Lung (tissue), 12 donors: ENCODE results near the gene EFCC1. TPM values are rescaled to one million over a fixed set of nuclear protein-coding genes. Genes with fewer than 3 reads are reported as not detected.

Source experiments
- ATAC-seq: fragments of 200-7000 bp; cut with Tn5 transposase; one replicate; pipeline ENCODE4 v1.9.1; 2020; ENCODE audit warnings: moderate number of reproducible peaks; ENCODE audit not compliant: insufficient read depth, low FRiP score
- DNase-seq, 3 donors: peaks; one replicate each; pipeline ENCODE4 v3.0.0-alpha.2; 2013 to 2017
- H3K27ac ChIP-seq, 2 donors: one replicate each; pipeline ENCODE4 v1.5.1; 2013; ENCODE audit warnings: mild to moderate bottlenecking in 2 of 2, moderate library complexity in 2 of 2, control low read depth in 1 of 2, inconsistent platforms in 1 of 2, low read depth in 1 of 2, low read length in 1 of 2
- H3K27me3 ChIP-seq, 3 donors: one replicate each; pipeline ENCODE4 v1.5.1; 2013; ENCODE audit warnings: low read length in 2 of 3; ENCODE audit not compliant: control insufficient read depth in 3 of 3, insufficient read depth in 3 of 3
- H3K36me3 ChIP-seq, 4 donors: one replicate each; pipeline ENCODE4 v1.5.1; 2013; ENCODE audit warnings: low read length in 4 of 4, mild to moderate bottlenecking in 1 of 4, moderate library complexity in 1 of 4; ENCODE audit not compliant: control insufficient read depth in 4 of 4, insufficient read depth in 4 of 4
- H3K4me1 ChIP-seq, 5 donors: one replicate each; pipeline ENCODE4 v1.5.1; 2013; ENCODE audit warnings: low read length in 5 of 5, mild to moderate bottlenecking in 2 of 5, moderate library complexity in 1 of 5; ENCODE audit not compliant: control insufficient read depth in 5 of 5, insufficient read depth in 5 of 5
- H3K4me3 ChIP-seq: one replicate; pipeline ENCODE4 v1.5.1; 2013; ENCODE audit warnings: mild to moderate bottlenecking, control low read depth, moderate library complexity
- H3K9ac ChIP-seq, 2 donors: one replicate each; pipeline ENCODE4 v1.5.1; 2013; ENCODE audit warnings: low read length in 2 of 2, control low read depth in 1 of 2; ENCODE audit not compliant: insufficient read depth in 1 of 2
- H3K9me3 ChIP-seq, 4 donors: one replicate each; pipeline ENCODE4 v1.5.1; 2013; ENCODE audit warnings: low read length in 3 of 4, mild to moderate bottlenecking in 1 of 4, moderate library complexity in 1 of 4; ENCODE audit not compliant: control insufficient read depth in 4 of 4, insufficient read depth in 3 of 4
- WGBS, 2 donors: extraction: QIAGEN DNeasy Blood & Tissue Kit; methylation state at CpG; one replicate each; pipeline ENCODE4 v1.1.7; 2013; 5-methylcytosine and 5-hydroxymethylcytosine counted together
- polyA plus RNA-seq, 2 donors: library from polyadenylated mRNA; stranded (reverse); fragments of 200-250 nt; gene quantifications; one replicate each; pipeline ENCODE4 v1.2.1, GENCODE V29; 2013
- total RNA-seq, 2 donors: library from RNA; depleted of rRNA in 1 of 2; stranded (reverse); fragments of >200 nt in 1 of 2; gene quantifications; one replicate each; pipeline ENCODE4 v1.2.1, GENCODE V29; 2014 to 2021
- TF ChIP-seq, protein P1 (sequence below): IDR thresholded peaks from 2 replicates; pipeline ENCODE4 v1.5.1; 2012; ENCODE audit warnings: mild to moderate bottlenecking; ENCODE audit errors: control extremely low read depth, extremely low read depth
- donor health status: control.
- donor health status: control.
- donor health status: Bipolar disorder and iron deficiency.
- donor health status: healthy.
- donor health status: DM: yes; HTN: yes; CAD: no.

EFCC1 gene
- total and polyA plus RNA-seq, 4 donors = 3.2 to 10.0 (median 6.3) TPM

DNA sequence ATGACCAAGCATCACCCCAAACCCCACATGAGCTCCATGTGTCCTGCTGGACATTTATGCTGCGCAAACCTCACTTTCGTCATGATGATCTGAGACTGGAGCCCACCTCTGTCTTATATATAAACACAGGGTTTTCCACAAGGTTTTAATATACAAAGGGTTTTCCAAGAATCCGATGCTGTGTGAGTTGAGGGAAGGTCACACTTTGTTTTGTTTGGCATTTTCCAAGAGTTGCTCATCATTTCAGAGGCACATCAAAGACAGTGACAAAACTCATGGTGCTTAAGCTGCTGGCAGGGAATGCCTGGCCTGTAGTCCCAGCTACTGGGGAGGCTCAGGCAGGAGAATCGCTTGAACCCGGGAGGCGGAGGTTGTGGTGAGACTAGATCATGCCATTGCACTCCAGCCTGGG, 20.0 kb downstream of the EFCC1 start:
- WGBS, 2 donors = 71 to 82% methylated on average over 6 of the region's 6 CpGs
- Histone ChIP-seq H3K36me3 (no peaks in the 10 kb centered on the region), H3K4me3 (no peak overlapping the region), H3K9ac (no peak overlapping the region), H3K27ac (peak overlapping the region in 1 of 2 donors; percentile 64), H3K4me1 (peaks cover 5 to 85% (median 31%) of the 10 kb centered on the region in 5 donors), H3K27me3 (no peaks in the 10 kb centered on the region), H3K9me3 (no peaks in the 10 kb centered on the region)
- TF ChIP-seq, protein P1, sequence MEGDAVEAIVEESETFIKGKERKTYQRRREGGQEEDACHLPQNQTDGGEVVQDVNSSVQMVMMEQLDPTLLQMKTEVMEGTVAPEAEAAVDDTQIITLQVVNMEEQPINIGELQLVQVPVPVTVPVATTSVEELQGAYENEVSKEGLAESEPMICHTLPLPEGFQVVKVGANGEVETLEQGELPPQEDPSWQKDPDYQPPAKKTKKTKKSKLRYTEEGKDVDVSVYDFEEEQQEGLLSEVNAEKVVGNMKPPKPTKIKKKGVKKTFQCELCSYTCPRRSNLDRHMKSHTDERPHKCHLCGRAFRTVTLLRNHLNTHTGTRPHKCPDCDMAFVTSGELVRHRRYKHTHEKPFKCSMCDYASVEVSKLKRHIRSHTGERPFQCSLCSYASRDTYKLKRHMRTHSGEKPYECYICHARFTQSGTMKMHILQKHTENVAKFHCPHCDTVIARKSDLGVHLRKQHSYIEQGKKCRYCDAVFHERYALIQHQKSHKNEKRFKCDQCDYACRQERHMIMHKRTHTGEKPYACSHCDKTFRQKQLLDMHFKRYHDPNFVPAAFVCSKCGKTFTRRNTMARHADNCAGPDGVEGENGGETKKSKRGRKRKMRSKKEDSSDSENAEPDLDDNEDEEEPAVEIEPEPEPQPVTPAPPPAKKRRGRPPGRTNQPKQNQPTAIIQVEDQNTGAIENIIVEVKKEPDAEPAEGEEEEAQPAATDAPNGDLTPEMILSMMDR = no peak
- peak; percentile 49 to 83 (median 79) for DNase-seq
- ATAC-seq = no peak

GRCh38 chr3:129022114-129023007, 21.3 kb downstream of the EFCC1 start:
- H3K36me3 ChIP-seq = no peaks in the 10 kb centered on the region
- H3K9me3 ChIP-seq = no peaks in the 10 kb centered on the region
- peak; percentile 7 for ATAC-seq
- peaks cover 8 to 90% (median 24%) of the 10 kb centered on the region in 5 donors for H3K4me1 ChIP-seq
- peak; percentile 97 to 99 (median 99) for DNase-seq
- peak overlapping the region; percentile 3 to 84 for H3K27ac ChIP-seq
- TF ChIP-seq, protein P1 = no peak
- WGBS, 2 donors = 54 to 64% methylated on average over 15 of the region's 15 CpGs
- H3K9ac ChIP-seq = no peak overlapping the region
- H3K27me3 ChIP-seq = no peaks in the 10 kb centered on the region
- H3K4me3 ChIP-seq = no peak overlapping the region

DNA sequence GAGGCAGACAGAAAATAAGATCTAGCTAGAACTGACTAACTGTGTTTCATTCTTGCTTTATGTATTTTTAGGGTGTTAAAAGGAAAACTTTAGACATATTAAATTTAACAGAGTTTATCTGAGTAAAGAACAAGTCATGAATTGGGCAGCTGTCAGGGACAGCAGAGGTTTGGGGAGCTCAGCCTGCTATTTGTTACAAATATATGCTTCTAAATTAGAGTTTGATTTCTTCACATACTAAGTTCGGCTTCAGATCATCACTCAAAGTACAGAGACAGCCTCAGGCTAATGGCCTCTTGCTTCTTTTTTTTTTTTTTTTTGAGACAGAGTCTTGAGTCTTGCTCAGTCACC, 21.9 kb downstream of the EFCC1 start:
- Histone ChIP-seq H3K36me3 (no peaks in the 10 kb centered on the region), H3K27me3 (no peaks in the 10 kb centered on the region), H3K9ac (no peak overlapping the region), H3K4me1 (peaks cover 8 to 85% (median 23%) of the 10 kb centered on the region in 5 donors), H3K4me3 (no peak overlapping the region), H3K9me3 (no peaks in the 10 kb centered on the region), H3K27ac (peak overlapping the region; percentile 3 to 84)
- TF ChIP-seq, protein P1 = no peak
- no peak for ATAC-seq
- WGBS, 2 donors = 71 to 90% methylated on average over 1 of the region's 1 CpG
- peak in 1 of 3 donors; percentile 56 for DNase-seq
